Calu3 (cell line): Measurements from ENCODE around the gene PBRM1. TPM values are rescaled to one million over a fixed set of nuclear protein-coding genes. Genes with fewer than 3 reads are reported as not detected.
A peak's percentile ranks its signal among the peaks of the same experiment; 100 is the strongest.

ENCODE experiments used
- BruUV-seq: library from RNA; stranded (reverse); fragments of 400-500 nt; replicated peaks from 2 replicates; lab custom pipeline; 2021; lab: Mats Ljungman, UMichigan
- CTCF ChIA-PET: fragments of 300-600 bp; sonication (Branson Sonifier 250); formaldehyde crosslinking; loops from one replicate; lab custom pipeline; 2022; ENCODE audit warnings: antibody characterized with exemption; lab: Charles Lee
- DNase-seq: peaks from one replicate; pipeline ENCODE4 v3.0.0; 2022
- H3K27ac Mint-ChIP-seq: one replicate; pipeline ENCODE4 v1.8.0; 2022; ENCODE audit warnings: mixed read lengths; ENCODE audit not compliant: unreplicated experiment
- H3K27me3 Mint-ChIP-seq: one replicate; pipeline ENCODE4 v1.8.0; 2022; ENCODE audit warnings: mixed read lengths; ENCODE audit not compliant: unreplicated experiment
- H3K36me3 Mint-ChIP-seq: one replicate; pipeline ENCODE4 v1.8.0; 2022; ENCODE audit warnings: mild to moderate bottlenecking, moderate library complexity, mixed read lengths; ENCODE audit not compliant: insufficient read depth, unreplicated experiment
- H3K4me1 Mint-ChIP-seq: one replicate; pipeline ENCODE4 v1.8.0; 2022; ENCODE audit warnings: mild to moderate bottlenecking, low read depth, mixed read lengths; ENCODE audit not compliant: unreplicated experiment
- H3K4me3 Mint-ChIP-seq: one replicate; pipeline ENCODE4 v1.8.0; 2022; ENCODE audit warnings: mild to moderate bottlenecking, low read depth, moderate library complexity, mixed read lengths; ENCODE audit not compliant: unreplicated experiment
- H3K9me3 Mint-ChIP-seq: one replicate; pipeline ENCODE4 v1.8.0; 2022; ENCODE audit warnings: low read depth, mixed read lengths; ENCODE audit not compliant: unreplicated experiment
- intact Hi-C: fragments of 100-400 bp; cut with micrococcal nuclease; formaldehyde crosslinking; loops from one replicate; pipeline ENCODE4 v1.10.0; 2022; ENCODE audit not compliant: unreplicated experiment
- total RNA-seq: library from RNA; stranded (reverse); gene quantifications from 2 replicates; pipeline ENCODE4 v1.2.3, GENCODE V29; 2022
- TF ChIP-seq, protein P1 (sequence below): fragments of 200-600 bp; IDR thresholded peaks from one replicate; pipeline ENCODE4 v1.8.0; 2022; ENCODE audit warnings: antibody characterized with exemption; ENCODE audit not compliant: unreplicated experiment

The PBRM1 gene
- total RNA-seq, 1 experiment from 2014 or later = 54.9 TPM

DNA sequence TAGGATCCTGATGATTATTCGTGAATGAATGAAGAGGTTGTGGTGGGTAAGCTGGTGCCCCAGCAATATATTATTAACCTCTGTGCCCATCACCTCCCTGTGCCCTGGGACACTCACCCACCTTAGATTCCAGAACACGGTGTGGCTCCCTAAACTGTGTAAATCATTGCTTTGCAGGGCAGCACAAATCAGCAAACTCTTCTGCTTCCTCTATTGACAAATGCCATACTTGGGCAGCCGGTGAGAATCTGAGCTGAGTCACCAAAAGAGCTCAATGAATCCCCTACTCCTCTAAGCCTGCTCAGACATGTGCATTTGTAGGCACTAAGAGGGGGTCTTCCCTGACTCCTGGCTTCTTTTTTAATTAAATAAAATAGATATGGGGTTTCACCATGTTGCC is 133.6 kb downstream of the PBRM1 start:
- CTCF ChIA-PET = interaction anchor here (0.6 to 1.7 kb wide), 3 partner anchors 9 to 140 kb away, joined by 3 to 7 read pairs (median 3); no protein-coding TSS in a partner anchor
- intact Hi-C loops = no loop called here
- BruUV-seq = no TSS peak
- H3K4me3 Mint-ChIP-seq = no peak overlapping the region
- H3K27ac Mint-ChIP-seq = no peak overlapping the region
- peak; percentile 40 for DNase-seq
- H3K36me3 Mint-ChIP-seq = peaks cover 15% of the 10 kb centered on the region
- no peaks in the 10 kb centered on the region for H3K9me3 Mint-ChIP-seq
- H3K4me1 Mint-ChIP-seq = no peaks in the 10 kb centered on the region
- H3K27me3 Mint-ChIP-seq = no peaks in the 10 kb centered on the region
- TF ChIP-seq, protein P1, sequence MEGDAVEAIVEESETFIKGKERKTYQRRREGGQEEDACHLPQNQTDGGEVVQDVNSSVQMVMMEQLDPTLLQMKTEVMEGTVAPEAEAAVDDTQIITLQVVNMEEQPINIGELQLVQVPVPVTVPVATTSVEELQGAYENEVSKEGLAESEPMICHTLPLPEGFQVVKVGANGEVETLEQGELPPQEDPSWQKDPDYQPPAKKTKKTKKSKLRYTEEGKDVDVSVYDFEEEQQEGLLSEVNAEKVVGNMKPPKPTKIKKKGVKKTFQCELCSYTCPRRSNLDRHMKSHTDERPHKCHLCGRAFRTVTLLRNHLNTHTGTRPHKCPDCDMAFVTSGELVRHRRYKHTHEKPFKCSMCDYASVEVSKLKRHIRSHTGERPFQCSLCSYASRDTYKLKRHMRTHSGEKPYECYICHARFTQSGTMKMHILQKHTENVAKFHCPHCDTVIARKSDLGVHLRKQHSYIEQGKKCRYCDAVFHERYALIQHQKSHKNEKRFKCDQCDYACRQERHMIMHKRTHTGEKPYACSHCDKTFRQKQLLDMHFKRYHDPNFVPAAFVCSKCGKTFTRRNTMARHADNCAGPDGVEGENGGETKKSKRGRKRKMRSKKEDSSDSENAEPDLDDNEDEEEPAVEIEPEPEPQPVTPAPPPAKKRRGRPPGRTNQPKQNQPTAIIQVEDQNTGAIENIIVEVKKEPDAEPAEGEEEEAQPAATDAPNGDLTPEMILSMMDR = no peak

DNA sequence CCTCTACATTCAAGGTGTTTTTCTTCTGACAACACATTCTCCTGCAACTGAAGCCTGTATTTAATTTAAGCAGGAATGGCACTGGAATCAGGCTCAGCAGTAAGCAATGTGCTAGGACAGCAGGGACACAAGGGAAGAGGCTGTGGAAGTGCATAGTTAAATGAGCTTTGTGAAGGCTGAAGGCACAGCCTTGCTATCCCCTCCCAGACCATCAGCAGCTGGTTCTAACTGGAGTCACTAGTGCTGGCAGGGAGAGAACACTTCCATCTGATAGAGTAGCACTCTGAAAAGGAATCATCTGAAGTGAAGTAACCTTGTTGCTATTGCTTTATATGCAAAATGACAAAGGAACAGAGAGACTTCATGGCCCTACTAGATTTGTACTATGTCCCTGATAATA is 134.6 kb downstream of the PBRM1 start:
- no TSS peak for BruUV-seq
- intact Hi-C loops = no loop called here
- Mint-ChIP-seq H3K36me3 (peaks cover 12% of the 10 kb centered on the region), H3K27ac (no peak overlapping the region), H3K4me1 (no peaks in the 10 kb centered on the region), H3K27me3 (no peaks in the 10 kb centered on the region), H3K9me3 (no peaks in the 10 kb centered on the region), H3K4me3 (no peak overlapping the region)
- CTCF ChIA-PET = interaction anchor here (0.6 to 1.7 kb wide), 2 partner anchors 10 to 21 kb away, joined by 6 to 7 read pairs; no protein-coding TSS in a partner anchor
- TF ChIP-seq, protein P1 = no peak
- no peak for DNase-seq

DNA sequence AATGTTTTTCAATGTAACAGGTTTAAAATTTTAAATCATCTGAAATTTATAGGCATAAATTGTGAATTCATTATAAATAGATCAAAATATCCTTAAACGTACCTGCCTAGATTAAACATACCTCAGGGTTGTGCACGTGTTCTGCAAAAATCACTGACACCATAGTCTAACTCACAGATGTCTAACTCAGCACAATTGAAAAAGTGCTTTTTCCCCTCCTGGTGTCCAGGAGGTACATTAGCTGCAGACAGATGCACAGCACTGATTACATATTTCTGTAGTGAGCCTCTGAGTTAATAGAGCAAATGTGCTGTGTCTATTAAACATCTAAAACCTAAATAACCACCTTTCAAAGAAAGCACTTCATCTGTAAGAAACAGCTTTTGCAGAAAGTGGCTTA is 138.6 kb downstream of the PBRM1 start:
- TF ChIP-seq, protein P1 = no peak
- H3K9me3 Mint-ChIP-seq = no peaks in the 10 kb centered on the region
- H3K4me1 Mint-ChIP-seq = no peaks in the 10 kb centered on the region
- no peaks in the 10 kb centered on the region for H3K27me3 Mint-ChIP-seq
- CTCF ChIA-PET = no interaction called here
- peaks cover 6% of the 10 kb centered on the region for H3K36me3 Mint-ChIP-seq
- no peak overlapping the region for H3K27ac Mint-ChIP-seq
- no peak overlapping the region for H3K4me3 Mint-ChIP-seq
- intact Hi-C loops = no loop called here
- DNase-seq = no peak
- BruUV-seq = no TSS peak

DNA sequence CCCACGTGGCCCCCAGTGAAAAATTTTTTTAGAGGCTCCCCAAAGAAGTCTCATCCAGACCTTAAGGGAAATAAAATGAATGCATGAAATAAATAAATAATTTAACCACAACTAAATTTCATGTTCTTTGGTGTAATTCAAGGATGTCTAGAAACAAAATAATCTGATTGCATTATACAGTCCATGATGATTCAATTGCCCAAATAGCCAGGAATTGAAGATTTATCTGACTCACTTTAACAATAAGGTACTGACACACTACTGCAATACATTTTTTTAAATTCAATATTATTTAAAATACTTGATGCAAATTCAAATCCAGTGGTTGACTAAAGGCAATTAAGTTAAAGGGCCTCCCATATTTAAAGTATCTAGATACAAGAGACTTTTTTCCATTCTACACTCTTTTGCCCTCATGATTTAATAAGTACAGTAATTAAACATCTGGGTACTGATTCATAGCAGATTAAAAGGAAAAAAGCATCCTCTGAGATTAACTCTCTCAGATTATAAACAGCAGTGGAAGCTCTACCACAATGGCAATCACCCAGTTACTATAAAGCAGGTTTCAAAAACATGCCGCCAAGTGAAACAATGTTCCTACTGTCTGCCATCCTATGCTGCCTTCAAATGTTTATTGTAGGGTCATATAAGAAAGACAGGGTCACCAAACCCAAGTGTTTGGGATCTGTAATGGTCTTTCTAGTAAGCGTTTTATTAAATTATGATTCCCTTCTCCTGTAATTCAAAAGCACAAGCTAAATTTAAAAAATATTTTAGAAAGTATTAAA is 139.4 kb downstream of the PBRM1 start:
- BruUV-seq = no TSS peak

More for the DNA sequence above, 139.4 kb downstream of the PBRM1 start:
- CTCF ChIA-PET = no interaction called here
- H3K36me3 Mint-ChIP-seq = no peaks in the 10 kb centered on the region
- no peak for DNase-seq
- H3K4me3 Mint-ChIP-seq = no peak overlapping the region
- TF ChIP-seq, protein P1 = no peak
- no peaks in the 10 kb centered on the region for H3K27me3 Mint-ChIP-seq
- no peaks in the 10 kb centered on the region for H3K9me3 Mint-ChIP-seq
- intact Hi-C loops = no loop called here
- no peaks in the 10 kb centered on the region for H3K4me1 Mint-ChIP-seq
- no peak overlapping the region for H3K27ac Mint-ChIP-seq
